Right renal cortex interstitium (tissue), 3 donors: Measurements from ENCODE around the gene FAM107A. TPM values are rescaled to one million over a fixed set of nuclear protein-coding genes. Genes with fewer than 3 reads are reported as not detected.

Experiments
- DNase-seq, 3 donors: peaks; one replicate each; pipeline ENCODE4 v3.0.0-alpha.2; 2013; ENCODE audit warnings: low read depth in 3 of 3, low spot score in 2 of 3
- polyA plus RNA-seq, 3 donors: library from polyadenylated mRNA; unstranded; fragments of 120-200 nt; gene quantifications; one replicate each; pipeline ENCODE4 v1.2.1, GENCODE V29; 2013; ENCODE audit not compliant: insufficient read length in 3 of 3

Gene FAM107A
- polyA plus RNA-seq, 3 donors: 4.0 to 6.2 (median 5.1) TPM

- no peak for DNase-seq
Measured at GRCh38 chr3:58520403-58521335, 56.5 kb downstream of the FAM107A start.

DNA sequence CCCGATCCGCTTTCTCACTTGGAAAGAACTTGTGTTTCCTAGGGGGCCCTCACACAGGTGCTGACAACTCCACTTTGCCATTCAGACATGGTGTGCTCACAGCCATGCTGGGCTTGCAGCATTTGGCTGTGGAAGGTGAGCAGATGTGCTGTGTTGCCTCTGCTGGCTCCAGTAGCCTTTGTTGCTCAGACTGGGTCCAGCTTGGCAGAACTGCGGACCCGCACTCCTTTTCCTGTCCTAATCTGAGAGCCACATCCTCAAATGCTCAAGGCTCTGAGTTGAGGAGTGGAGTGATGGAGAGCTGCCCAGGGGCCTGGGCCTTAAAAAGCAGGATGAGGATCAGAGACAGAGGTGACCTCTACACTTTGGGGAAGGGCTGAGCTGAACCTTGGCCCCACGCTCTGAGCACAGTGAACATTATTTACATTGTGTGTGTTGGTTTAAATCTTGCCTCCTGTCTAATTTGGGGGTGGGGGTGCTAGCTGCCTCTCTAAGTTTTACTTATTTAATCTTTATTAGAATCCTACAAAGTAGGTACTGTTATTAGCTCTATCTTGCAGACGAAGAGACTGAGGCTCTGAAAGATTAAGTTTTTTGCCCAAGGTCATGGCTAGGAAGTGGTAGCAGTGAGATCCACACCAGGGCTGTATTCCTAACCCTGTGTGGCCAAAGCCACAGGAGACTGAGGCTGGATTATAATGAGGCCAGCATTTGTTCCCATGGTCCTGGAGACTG is 57.4 kb downstream of the FAM107A start:
- DNase-seq: no peak

DNA sequence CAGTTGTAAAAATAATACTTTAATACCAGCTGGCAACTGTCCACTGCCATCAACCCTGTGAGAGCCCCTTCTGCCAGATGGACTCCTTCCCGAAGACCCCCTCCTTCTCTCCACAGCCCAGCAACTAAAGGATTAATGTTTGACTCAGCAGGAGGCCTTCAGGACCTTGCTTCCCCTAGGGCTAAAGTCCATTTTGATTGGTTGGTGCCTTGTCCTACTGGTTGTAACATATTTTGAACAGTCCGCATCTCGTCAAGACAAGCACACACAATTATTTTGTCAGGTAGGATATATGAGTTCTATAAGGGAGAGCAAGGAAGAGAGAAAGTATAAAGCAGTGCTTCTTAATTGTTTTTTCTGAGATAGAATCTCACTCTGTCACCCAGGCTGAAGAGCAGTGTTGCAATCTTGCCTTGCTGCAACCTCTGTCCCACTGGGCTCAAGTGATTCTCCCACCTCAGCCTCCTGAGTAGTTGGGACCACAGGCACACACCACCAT is 58.9 kb downstream of the FAM107A start:
- DNase-seq: no peak

GRCh38 chr3:58514405-58514804 is 62.8 kb downstream of the FAM107A start:
- no peak for DNase-seq

Other genes with a start within 250 kb of the FAM107A start
- gene PXK, start 244.5 kb downstream of the FAM107A start, polyA plus RNA-seq: 10 to 100 TPM; 26.6 to 27.6 (median 27.1) TPM
- gene PDHB, start 143.6 kb downstream of the FAM107A start, polyA plus RNA-seq: 100 to 1,000 TPM; 123 to 130 (median 128) TPM
- gene KCTD6, start 85.3 kb downstream of the FAM107A start, polyA plus RNA-seq: 10 to 100 TPM; 31.4 to 35.4 (median 31.9) TPM
- 10 to 100 TPM; 38.7 to 45.8 (median 40.8) TPM for gene ACOX2, start 40.2 kb downstream of the FAM107A start, polyA plus RNA-seq
- under 1 TPM in 2 of 3 donors, not detected in 1; 0.35 to 0.91 TPM for gene FAM3D, start 89.4 kb upstream of the FAM107A start, polyA plus RNA-seq